Measurements from ENCODE around the gene B3GNT3.
"Not testable (repeated sequence)": the region's sequence is repeated elsewhere in the genome, so short reads cannot be mapped to it uniquely, and the experiment has no call there.

The B3GNT3 gene

DNA sequence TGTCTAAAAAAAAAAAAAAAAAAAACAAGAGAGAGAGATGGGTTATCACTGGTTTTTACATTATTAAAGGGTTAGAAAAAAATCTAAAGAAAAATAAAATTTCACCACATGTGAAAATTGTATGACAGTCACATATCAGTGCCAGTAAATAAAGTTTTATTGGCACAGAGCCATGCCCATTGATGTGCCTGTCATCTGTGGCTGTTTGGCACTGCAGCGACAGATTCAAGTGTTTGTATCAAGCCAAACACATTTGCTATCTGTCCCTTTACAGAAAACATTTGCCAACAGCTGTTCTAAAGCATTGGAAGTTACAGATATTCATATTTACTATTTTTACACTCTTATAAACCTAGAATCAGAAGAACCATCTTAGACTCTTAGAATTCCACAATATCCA lies 27.4 kb upstream of the B3GNT3 start:
- no peak for DNase-seq

- DNase-seq = no peak
Measured at GRCh38 chr19:17770613-17771012, 24.3 kb upstream of the B3GNT3 start.

DNA sequence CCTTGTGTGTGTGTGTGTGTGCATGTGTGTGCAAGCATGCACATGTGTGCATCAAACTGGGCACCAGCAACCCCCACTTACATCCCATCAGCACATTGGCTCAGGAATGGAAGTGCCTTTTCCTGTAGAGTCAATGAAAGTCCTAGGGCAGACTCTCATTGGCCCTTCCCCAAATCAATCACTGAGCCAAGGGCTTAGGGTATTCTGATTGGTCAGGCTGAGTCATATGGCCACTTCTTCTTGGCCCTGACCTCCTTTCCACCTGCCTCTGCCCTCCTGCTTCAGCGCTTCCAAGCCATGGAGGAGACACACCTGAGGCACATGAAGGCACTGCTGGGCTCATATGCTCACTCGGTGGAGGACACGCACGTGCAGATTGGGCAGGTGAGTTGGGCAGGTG lies 22.8 kb upstream of the B3GNT3 start:
- DNase-seq = no peak

- DNase-seq = no peak
Measured at GRCh38 chr19:17775245-17775927, 19.6 kb upstream of the B3GNT3 start.

GRCh38 chr19:17775991-17776803 lies 18.7 kb upstream of the B3GNT3 start:
- no peak for DNase-seq

- not testable (repeated sequence) for DNase-seq
Measured at GRCh38 chr19:17777840-17778239, 17.1 kb upstream of the B3GNT3 start.

DNA sequence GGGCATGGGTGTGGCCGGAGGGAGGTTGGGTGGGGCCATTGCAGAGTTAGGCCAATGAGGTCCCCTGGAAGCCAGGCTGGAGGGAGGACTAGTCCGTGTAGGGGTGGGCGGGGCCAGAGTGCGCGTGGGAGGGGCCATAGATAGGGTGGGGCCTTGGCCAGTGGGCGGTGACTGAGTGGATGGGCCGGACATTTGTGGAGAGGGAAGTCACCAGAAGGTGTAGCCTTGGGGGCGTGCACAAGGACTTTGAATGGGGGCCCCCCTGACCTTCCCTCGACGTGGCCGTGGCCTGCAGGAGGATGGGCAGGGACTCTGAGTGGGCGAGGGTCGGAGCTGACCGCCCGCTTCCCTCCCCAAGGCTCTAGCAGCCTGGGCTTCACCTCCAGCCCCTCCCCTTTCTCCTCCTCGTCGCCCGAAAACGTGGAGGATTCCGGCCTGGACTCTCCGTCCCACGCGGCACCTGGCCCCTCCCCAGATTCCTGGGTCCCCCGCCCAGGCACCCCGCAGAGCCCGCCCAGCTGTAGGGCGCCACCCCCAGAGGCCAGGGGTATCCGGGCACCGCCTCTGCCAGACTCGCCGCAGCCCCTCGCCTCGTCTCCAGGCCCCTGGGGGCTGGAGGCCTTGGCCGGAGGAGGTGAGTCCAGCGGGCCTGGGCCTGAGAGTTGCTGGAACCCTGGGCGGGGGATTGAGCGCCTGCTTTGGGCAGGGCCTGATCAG lies 16.5 kb upstream of the B3GNT3 start:
- no peak for DNase-seq

DNA sequence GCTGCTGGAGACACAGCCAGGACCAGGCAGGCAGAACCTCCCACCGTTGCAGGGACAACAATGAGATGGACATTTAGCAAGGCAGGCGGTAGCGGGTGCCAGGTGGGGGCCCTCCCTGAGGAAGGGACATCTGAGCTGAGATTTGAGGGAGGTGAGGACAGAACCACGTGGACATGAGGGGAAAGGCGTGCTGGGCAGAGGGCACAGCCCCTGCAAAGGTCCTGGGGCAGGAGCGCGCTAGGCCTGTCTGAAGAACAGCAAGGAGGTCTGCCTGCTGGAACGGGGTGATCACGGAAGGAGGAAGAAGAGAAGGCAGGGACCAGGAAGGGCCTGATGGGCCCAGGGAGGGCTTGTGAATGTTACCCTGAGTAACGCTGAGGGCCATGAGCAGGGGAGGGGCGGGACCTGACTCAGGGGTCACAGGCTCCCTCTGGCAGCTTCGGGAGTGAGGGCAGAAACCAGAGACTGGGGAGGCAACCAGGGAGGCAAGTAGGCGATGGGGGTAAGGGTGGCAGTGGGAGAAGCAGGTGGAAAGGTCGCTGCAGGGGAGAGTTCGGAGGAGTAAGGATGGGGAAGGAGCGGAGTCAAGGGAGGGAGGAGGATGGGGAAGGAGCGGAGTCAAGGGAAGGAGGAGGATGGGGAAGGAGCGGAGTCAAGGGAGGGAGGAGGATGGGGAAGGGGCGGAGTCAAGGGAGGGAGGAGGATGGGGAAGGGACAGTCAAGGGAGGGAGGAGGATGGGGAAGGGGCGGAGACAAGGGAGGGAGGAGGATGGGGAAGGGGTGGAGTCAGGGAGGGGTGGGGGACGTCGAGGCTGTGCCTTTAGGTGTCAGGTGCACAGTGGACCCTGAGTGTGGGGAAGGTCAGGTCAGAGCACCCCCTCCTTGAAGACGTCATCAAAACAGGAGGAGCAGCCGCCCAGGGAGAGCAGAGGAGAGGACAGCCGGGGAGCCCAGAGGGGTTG lies 15.7 kb upstream of the B3GNT3 start:
- DNase-seq = no peak

GRCh38 chr19:17780781-17781180 lies 14.2 kb upstream of the B3GNT3 start:
- DNase-seq = no peak

DNA sequence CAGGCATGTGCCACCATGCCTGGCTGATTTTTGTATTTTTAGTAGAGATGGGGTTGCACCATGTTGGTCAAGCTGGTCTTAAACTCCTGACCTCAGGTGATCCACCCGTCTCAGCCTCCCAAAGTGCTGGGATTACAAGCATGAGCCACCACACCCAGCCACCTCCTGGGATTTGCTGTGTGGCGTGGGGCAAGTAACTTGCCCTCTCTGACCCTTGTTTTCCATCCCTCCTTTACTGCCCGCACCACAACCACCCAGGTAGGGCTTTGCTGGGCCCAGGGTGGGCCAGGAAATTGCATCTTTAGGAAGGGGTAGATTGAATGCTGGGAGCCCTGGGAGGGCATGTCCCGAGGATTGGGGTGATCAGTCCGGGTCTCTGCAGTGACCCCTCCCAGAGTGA lies 11.2 kb upstream of the B3GNT3 start:
- DNase-seq = not testable (repeated sequence)

- no peak for DNase-seq
Measured at GRCh38 chr19:17784201-17785008, 10.5 kb upstream of the B3GNT3 start.

GRCh38 chr19:17787274-17787913 lies 7.5 kb upstream of the B3GNT3 start:
- no peak for DNase-seq

DNA sequence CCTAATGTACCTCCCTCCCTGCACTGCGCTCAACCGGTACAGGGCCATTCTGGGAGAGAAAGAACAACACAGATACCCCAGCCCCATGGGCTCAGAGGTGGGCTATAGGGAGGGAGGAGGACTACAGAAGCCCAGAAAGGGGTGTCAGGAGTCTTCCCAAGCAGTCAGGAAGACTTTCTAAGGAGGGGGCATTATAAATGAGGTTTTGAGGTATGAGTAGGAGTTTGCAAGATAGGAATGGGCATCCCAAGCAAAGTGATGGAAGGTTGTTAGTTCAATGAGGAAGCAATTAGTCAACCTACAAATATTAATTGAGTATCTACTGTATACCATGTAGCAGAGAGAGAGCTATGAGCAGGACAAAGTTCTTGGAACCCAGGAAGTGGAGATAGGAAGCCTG lies 6.3 kb upstream of the B3GNT3 start:
- no peak for DNase-seq

DNA sequence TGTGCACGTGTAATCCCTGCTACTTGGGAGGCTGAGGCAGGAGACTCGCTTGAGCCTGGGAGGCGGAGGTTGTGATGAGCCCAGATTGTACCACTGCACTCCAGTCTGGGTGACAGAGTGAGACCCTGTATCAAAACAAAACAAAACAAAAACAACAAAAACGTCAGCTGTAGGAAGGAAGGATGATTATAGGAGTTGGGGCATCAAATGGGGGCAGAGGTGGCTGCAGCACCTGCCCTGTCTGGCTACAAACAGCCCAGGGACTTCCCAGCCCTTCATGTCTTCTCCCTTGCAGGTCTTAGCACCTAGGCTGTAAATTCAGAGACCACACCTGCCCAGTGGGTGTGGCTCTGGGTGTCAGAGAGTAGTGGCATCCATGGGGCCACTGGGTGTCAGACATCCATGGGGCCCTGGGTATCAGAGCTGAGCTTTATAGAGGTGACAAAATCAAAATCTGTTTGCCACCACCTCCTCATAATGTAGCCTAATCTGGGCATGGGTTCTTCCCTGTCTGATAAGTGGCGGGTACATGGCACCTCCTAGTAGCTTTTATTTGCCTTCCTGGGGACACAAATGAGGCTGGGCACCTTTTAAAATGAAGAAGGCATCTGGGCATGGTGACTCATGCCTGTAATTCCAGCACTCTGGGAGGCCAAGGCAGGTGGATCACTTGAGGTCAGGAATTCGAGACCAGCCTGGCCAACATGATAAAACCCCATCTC lies 4.7 kb upstream of the B3GNT3 start:
- no peak for DNase-seq

- DNase-seq = no peak
Measured at GRCh38 chr19:17794412-17794730, 567 bp upstream of the B3GNT3 start.

GRCh38 chr19:17795495-17795856 lies 538 bp downstream of the B3GNT3 start:
- no peak for DNase-seq

- DNase-seq = no peak
Measured at GRCh38 chr19:17796013-17796837, 1.3 kb downstream of the B3GNT3 start.

DNA sequence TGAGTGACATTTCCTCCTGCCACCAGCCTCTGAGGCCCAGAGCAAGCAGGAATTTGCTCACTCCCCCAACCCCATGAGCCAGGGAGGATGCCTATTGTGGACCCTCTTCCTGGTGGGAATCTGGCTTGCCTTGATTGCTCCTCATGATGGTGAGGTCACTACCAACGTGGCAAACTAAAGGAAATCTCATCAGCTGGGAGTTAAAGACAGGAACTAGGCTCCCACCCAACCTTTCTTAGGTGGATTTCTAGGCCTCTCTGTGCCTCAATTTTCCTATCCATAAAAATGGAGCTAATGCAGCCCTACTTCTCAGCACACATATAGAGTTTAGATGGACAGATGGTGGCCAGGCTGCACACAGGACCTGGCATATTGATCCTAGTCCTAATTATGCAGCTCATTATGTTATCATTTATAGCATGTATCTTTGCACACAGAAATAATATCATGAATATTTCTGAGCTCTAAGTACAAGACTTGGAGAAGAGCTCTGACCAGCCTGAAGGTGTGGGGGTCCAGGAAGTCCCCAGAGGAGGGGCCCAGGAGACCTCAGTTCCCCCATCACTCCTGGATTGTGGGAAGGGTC lies 2.0 kb downstream of the B3GNT3 start:
- DNase-seq = no peak

- DNase-seq = no peak
Measured at GRCh38 chr19:17797424-17798201, 2.7 kb downstream of the B3GNT3 start.

Data from NCI-H2081 treated with DMSO at 0.1 percent for 48 hours (cell line).